Hematopoietic multipotent progenitor cell treated with erythropoietin and hydrocortisone succinate and interleukin-3 and kit ligand, for 8 days (in vitro differentiated cells): Measurements from ENCODE around the gene HRH1.
"Not testable (repeated sequence)": the region's sequence is repeated elsewhere in the genome, so short reads cannot be mapped to it uniquely, and the experiment has no call there.

ENCODE experiments used
- DNase-seq: peaks from one replicate; pipeline ENCODE4 v3.0.0-alpha.2; 2015

HRH1 gene

DNA sequence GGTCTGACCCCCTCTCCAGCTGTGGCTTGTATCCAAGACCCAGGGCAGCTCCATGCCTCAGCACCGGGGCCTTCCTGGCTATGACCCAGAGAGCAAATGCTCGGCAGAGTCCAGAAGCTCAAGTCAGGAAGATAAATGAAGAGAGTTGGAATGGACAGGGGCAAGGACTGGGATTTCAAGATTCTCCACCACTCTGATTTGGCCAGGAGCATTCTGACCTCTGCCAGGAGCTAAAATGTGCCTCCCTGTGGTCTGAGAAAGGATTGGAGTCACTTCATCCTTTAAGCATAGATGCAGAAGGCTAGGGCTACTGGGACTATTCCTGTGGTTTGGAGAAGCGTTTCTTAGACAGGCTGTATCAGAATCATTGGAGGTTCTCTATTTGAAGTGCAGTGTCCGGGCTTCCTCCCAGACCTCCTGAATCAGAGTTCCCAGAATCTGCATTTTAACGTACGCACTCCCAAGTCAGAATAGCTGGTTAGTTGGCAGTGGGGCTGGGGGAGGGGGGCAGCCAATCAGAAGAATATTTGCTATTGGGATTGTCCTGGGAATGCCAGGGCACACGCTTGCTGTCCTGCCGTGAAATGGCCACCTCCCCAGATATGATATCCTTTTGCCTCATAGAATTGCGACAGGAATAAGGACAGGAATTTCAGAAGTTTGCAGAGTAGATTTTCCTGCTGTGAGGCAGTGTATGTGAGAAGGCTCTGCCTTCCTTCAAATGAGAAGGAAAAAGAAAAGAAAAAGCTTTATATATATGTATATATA, 57.4 kb downstream of the HRH1 start:
- DNase-seq: no peak

DNA sequence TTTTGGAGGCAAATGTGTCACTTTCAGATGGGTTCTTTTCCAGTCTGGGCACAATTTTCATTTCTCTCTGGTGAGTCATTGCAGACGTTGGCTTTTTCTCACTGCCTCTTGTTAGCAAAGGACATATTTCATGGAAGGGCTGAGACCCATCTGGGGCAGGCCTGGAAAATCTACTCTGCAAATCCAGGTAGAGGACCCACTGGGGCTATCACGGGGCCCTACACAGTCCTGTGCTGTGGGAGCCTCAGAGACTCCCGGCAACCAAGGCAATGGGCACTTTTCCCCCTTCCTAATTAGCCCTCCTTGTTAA, 58.0 kb downstream of the HRH1 start:
- DNase-seq: no peak

DNA sequence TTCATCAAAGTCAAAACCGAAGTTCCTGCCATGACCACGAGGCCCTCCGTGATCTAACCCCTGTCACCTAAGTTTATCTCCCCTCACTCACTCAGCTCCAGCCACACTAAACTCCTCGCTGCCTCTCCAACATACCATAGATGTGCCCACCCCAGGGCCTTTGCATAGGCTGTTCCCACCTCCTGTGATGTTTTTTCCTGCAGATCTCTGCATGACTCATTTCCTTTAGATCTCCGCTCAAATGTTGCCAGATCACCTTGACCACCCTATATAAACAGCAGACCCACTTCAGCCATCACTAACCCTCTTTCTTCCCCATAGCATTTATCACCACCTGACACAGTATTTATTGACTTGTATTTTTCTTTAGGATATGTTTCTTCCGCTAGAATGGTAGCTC, 58.5 kb downstream of the HRH1 start:
- DNase-seq: no peak

DNA sequence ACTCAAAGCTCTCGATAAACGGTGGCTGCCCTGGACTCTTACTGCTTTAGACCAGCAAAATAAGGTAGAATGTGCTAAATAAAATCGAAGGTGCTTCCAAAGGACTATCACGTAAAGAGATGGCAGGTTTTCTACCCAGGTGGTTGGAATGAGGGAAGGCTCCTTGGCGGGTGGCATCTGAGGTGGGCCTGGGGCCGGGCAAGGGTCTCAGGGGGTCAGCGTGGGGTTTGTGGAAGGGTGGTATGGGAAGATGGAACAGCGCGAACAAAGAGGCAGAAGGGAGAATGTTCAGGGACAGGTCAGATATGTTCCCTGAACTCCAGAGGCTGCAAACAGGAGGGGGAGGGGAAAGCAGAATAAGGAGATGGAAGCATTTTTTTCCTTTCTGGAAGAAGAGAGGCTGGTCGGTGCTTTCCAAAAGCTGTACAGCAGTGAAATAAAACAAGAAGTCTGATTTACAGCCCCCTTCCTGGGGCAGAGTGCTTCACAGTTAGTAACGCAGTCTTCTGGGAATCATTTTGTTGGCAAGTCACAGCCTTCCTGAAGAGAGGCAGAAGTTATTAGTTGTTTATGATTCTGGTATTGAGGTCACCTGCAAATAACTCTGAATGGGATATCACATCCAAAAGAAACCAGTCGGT, 59.6 kb downstream of the HRH1 start:
- DNase-seq: no peak

DNA sequence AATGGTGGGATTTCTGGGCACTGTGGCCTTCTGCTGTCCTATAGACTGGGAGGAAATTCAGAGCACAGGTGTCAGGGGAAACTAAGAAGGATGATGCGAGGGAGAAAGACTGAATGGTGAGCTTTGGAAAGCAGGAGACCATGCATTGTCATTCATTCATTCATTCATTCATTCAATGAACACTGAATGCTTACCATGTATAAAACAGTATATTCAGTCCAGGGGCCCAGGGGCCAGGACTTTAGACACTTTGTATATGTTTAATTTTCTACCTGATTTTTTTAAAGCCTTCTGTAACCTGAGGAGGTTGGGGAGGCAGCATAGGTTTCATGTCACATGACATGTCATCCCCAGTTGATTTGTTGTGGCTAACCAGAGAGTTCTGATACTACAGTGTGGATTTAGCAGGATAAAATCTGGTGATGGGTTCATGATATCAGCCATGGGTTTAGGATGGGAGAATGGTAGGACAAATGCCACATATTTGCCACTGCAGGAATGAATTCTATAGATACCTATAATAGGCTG, 60.2 kb downstream of the HRH1 start:
- no peak for DNase-seq

DNA sequence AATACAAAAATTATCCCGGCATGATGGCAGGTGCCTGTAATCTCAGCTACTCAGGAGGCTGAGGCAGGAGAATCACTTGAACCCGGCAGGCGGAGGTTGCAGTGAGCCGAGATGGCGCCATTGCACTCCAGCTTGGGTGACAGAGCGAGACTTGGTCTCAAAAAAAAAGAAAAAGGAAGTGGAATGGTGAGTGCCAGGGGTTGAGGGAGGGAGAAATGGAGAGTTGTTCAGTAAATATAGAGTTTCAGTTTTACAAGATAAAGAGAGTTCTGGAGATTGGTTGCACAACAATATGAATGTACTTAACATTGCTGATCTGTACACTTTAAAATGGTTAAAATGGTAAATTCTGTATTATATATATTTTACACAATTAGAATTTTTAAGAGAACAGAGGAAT, 63.1 kb downstream of the HRH1 start:
- DNase-seq: not testable (repeated sequence)

DNA sequence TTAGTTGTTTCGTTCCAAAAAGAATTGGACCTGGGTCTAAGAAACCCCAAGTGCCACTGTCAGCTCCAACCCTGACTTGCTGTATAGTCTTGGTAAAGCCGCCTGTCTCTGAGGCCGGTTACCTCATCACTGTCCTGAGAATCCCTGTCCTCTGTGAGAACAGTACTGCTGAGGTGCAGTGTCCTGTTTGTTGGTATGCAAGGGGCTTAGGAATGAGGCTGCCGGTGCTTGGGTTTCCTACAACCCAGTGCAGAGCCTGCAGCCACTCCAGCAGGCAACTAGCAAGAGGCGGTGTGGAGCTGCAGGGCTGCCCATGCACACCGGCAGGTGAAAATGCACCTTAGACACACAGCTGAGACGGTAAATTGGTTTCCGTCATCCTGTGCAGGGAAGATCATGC, 65.9 kb downstream of the HRH1 start:
- no peak for DNase-seq

DNA sequence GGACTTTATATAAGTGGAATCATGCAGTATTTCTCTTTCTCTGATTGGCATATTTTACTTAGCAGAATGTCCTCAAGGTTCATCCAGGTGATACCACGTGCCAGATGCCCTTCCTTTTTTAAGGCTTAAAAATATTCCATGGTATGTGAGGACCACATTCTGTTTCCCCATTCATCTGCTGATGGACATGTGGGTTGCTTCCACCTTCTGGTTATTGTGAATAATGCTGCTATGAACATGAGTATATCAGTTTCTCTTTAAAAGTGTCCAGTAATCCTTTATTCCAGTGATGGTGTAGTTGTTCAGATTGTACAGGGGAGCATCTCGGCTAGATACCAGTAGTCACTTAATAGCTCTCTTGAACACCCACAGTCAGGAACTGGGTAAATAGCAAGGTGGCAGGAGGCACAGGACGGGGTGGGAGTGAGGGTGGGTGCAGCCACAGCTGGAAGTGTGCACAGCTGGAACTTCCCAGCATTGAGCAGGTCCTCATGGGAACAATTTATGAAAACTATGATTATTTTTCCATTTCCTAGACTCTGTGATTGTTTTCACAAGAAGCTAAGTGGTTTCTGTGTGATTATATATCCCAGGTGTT, 67.6 kb downstream of the HRH1 start:
- no peak for DNase-seq

DNA sequence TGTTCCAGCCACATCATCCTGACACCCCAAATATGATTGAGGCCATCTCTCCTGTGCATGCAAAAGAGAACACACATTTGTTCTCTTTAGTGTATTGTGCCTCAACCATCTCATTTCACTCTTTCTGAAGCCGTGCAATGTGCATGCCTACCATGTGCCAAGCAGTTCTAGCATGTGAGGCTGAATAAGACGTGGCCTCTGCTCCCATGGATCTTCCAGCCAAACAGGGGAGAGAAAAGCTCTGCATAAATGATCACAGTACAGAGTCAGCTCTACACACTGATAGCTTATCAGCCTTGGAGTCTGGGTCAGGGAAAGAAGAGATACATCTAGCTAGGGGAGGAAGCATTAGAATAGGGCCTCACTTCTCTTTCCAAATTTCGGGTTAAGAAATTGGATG, 69.7 kb downstream of the HRH1 start:
- no peak for DNase-seq

DNA sequence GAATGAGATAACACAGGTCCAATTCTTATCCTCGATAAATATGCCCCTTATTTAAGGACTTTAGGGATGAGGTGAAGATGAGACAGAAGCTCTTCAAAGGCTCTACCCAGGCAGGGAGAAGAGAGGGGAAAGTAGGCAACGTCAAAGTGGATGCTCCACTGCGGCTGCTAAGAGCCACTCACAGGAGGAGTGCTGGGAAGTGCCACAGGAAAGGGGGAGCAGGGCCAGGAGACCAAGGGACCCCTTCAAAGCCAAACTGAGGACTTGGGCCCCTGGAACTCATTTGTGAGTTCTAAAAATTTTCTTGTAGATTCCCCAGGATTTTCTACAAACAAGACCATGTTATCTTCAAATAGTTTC, 70.6 kb downstream of the HRH1 start:
- DNase-seq: no peak

DNA sequence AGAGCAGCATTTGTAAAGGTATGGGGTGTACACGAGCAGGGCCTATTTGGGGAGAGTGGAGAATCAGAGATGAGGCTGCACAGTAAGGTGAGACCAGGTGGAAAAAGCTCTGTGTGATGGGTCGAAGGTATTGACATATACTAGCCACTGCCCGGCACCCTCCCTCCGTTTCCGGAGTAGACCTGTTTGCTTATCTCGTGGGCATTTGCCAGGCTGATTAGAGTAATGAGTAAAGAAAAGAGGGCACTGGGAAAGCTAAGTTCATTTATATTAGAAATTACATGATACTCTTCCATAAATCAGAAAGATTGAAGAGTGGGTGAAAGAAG, 71.7 kb downstream of the HRH1 start:
- no peak for DNase-seq

DNA sequence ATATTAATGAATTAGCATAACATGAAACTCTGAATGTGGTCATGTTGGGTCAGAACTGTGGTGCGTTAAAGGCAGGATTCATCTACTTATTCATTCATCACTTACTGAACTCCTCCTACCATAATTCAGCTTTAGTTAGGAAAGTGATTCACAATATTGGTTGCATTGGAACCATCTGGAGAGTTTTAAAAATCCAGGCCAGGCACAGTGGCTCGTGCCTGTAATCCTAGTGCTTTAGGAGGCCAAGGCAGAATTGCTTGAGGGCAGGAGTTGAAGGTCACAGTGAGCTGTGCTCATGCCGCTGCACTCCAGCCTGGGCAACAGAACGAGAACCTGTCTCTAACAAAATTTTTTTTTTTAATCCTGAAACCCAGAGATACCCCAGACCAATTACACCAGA, 73.7 kb downstream of the HRH1 start:
- no peak for DNase-seq

DNA sequence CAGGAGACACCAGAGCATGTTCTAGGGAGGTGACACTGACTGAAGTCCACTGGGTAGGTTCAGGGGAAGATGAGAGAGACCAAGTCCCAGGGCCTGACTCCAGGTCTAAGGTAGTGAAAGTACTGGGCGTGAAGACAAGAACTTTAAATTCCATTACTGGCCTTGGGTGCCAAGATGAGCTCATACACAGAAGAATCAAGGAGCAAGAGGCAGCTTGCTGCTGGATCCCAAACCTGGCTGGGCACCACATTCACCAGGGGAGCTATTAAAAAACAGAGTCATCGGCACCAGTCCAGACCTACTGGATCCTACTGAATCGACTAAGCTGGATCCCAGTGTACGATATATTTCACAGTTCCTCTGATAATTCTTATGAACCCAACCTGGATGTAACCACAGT, 75.8 kb downstream of the HRH1 start:
- no peak for DNase-seq

DNA sequence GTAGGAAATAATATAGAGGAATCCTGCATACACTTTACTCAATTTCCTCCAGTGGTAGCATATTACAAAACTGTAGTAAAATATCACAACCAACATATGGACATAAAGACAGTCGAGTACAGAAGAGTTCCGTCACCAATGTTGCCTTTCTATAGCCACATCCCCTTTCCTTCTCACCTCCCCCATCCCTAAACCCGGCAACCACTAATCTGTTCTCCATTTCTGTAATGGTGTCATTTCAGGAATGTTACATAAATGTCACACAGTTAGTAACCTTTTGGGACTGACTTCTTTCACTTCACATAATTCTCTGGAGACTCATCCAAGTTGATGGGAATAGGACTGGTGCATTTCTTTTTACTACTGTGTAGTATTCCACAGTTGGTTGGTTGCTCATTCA, 76.5 kb downstream of the HRH1 start:
- no peak for DNase-seq

DNA sequence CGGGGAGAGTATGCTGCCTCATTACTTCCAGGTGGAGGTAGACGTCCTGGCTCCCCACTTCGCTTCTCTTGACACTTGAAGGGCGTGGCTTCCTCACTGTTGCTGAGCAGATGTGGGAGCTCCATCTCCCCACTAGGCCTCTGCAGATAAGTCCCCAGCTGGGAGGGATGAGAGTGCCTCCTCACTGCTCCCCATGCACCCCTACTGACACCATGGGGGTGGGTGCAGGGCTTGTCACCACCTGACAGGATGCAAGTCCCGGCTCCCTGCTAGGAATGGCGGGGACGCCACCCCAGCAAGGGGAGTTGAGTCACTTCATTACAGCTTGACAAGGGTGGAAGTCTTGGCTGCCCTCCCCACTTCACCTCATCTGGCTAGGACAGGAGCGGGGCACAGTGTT, 81.1 kb downstream of the HRH1 start:
- DNase-seq: no peak

DNA sequence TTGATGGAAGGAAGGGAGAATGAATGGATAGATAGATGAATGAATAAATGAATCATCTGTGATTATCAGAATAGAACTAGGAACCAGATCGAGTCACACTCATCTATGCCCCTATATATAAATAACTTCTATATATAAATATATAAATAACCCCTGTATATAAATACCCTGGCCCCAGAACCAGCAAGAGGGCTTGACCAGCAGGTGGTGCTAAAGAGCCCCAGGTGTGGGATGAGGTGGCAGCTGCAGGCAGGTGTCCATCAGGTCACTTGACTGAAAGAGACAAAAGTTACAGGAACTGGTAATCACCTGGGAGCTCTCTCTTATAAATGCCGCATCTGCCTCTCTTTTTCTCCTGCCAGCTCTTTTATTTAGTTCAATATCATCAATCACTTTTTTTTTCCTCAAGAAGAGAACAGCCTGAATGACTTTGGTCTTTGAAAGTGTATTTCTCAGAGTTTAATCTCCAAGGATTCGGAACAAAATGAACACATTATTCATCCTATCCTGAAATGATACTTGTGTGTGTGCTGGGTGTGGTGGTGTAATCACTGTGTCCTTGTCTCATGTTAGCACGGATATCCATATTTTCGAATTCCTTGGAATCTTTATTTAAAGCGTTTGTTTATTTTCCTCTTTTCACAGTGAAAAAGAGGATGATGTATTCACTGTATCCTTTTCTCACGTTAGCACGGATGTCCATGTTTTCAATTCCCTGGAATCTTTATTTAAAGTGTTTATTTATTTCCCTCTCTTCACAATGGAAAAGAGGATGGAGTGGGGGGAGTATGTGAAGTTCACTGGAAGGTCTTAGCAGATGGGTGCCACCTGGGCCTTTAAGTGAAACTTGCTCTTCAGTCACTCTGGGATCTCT, 82.5 kb downstream of the HRH1 start:
- DNase-seq: peak; percentile 48

DNA sequence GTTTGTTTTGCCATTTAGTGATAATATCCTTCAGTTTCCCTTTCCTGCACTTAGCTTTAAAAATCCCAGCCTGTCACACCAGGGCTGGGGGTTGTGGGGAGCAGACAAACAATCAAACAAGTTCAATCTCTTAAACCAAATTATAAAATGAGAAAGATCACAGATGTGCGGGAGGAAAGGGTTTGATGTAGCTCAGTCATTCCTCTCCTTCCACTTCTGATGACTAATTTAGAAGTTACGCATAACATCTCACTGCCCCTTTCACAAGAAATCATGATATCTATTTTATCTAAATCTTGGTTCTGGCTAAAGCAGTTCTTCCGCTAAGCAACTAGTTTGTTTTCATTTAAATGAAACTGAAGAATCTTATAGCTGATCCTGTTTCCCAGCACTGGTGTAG, 83.8 kb downstream of the HRH1 start:
- no peak for DNase-seq

DNA sequence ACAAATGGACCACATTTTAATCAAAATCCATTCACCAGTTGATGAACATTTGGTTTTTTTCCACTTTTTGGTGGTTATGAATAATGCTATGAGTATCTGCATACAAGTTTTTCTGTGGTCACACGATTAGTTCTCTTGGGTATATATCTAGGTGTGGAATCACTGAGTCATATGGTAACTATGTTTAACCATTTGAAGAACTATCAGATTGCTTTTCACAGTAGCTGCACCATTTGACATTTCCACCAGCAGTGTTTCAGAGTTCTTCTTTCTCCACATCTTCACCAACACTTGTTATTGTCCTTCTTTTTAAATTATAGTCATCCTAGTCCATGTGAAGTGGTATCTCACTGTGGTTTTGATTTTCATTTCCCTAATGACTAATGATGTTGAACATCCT, 84.6 kb downstream of the HRH1 start:
- peak; percentile 25 for DNase-seq

DNA sequence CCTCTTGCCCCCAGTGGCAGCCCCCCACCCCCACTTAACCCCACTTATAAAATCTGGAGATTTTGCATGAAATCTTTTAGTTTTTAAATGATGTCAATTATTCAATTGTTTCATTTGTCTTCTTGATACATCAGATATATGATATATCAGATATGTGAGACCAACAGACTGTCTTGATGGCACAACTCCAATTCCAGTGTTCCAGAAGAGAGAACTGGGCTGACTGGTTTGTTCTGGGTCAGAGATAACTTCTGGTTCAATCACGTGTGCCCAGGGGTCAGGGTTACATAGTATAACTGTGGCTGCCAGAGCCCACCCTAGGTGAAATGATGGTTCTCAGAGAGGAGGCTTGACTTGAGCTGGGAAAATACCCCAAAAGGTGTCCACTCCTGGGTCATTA, 85.5 kb downstream of the HRH1 start:
- DNase-seq: no peak

DNA sequence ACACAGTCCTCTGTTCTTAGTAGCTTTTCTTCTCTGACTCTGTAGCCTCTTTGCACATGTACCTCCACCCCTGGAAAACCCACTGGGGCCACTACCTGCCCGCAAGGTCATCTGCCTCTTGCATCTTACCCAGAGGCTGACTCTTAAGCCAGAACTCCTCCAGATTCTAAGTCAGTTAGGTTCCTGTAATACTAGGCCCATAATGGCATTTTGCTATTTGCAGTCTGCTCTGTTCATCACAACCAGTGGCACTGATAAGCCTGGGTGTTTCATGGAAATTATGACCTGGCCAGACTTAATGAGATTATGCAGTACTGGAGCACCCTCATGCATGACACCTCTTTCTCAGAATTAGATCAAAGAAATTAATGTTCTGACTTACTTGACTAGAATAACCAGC, 86.2 kb downstream of the HRH1 start:
- peak; percentile 40 for DNase-seq

DNA sequence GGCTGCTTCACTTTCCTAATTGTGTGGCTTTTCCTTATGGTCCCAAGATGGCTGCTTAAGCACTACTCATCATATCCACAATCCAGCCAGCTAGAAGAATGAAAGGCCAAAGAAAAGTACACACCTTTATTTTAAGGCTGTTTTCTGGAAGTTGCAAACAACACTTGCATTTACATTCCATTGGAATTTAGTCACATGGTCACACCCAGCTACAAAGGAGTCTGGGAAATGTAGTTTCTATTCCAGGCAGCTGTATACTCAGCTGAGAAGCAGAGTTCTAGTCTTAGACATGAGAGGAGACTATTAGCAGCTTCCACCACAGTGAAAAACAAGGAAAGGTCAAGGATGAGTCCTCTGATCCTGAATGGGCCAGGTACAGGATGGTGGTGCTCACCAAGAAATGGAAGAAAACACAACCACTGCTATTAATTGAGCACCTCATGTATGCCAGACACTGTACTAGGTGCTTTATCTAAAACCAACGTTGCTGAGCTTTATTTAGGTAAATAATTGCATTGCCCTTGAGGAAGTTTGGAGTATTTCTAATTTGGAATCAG, 89.9 kb downstream of the HRH1 start:
- DNase-seq: no peak

DNA sequence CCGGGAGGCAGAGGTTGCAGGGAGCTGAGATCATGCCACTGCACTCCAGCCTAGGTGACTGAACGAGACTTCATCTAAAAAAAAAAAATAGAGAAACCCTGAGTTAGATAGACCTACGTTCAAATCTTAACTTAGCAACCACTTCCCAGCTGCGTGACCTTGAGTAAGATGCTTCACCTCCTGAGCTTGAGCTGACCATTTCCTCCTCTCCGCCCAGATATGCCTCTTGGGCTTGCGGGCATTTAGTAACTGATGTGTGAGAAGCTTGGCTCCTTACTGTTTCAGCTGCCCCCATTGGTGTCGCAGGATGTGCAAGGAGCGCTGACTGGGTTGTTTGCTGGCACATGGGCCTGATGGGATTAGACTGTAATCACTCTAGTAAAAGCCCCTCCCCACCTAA, 91.0 kb downstream of the HRH1 start:
- no peak for DNase-seq
